SU-DHL-6 (cell line): ENCODE results near the gene THSD4.

Source experiments
- H2AFZ ChIP-seq: fragments of 200-600 bp; sonication (generic); 2 replicates; pipeline ENCODE4 v1.6.1; 2014; ENCODE audit warnings: low read depth, mild to moderate bottlenecking, moderate library complexity, mixed read lengths, antibody characterized with exemption, low read length; ENCODE audit not compliant: severe bottlenecking
- H3F3A ChIP-seq: fragments of 200-600 bp; shearing (Covaris generic); 2 replicates; pipeline ENCODE4 v1.6.0; 2016; ENCODE audit warnings: antibody characterized with exemption, mild to moderate bottlenecking; ENCODE audit not compliant: insufficient read depth
- H3K27ac ChIP-seq: fragments of 200-600 bp; sonication (generic); 2 replicates; pipeline ENCODE4 v1.5.1; 2016; ENCODE audit warnings: low read depth, mild to moderate bottlenecking, low read length, moderate library complexity, mixed read lengths
- H3K27me3 ChIP-seq: fragments of 200-600 bp; sonication (generic), shearing (Covaris generic); 2 replicates; pipeline ENCODE4 v1.6.0; 2014; ENCODE audit warnings: mild to moderate bottlenecking, low read length
- H3K36me3 ChIP-seq: fragments of 200-600 bp; sonication (generic); 2 replicates; pipeline ENCODE4 v1.6.1; 2014; ENCODE audit warnings: mild to moderate bottlenecking, low read length, mixed read lengths
- H3K4me2 ChIP-seq: fragments of 300-600, 200-600 bp; shearing (Covaris generic), sonication (generic); 2 replicates; pipeline ENCODE4 v1.6.0; 2014; ENCODE audit warnings: low read length, low read depth, mild to moderate bottlenecking; ENCODE audit not compliant: poor library complexity, severe bottlenecking
- H3K4me3 ChIP-seq: fragments of 200-600 bp; sonication (generic); 2 replicates; pipeline ENCODE4 v1.5.1; 2014; ENCODE audit warnings: antibody characterized with exemption, low read length, mild to moderate bottlenecking, mixed read lengths; ENCODE audit not compliant: insufficient read depth, poor library complexity, severe bottlenecking
- H3K79me2 ChIP-seq: fragments of 200-600 bp; sonication (generic); 2 replicates; pipeline ENCODE4 v1.6.1; 2014; ENCODE audit warnings: mild to moderate bottlenecking, low read length, moderate library complexity; ENCODE audit not compliant: insufficient read depth
- H3K9ac ChIP-seq: fragments of 200-600 bp; sonication (generic); 2 replicates; pipeline ENCODE4 v1.7.0; 2014; ENCODE audit warnings: mild to moderate bottlenecking, low read length
- H3K9me2 ChIP-seq: fragments of 200-600 bp; sonication (generic); replicated peaks from 2 replicates; pipeline ENCODE4 v1.6.1; 2014; ENCODE audit warnings: low read length; ENCODE audit not compliant: insufficient read depth
- H3K9me3 ChIP-seq: fragments of 200-600 bp; sonication (generic); 2 replicates; pipeline ENCODE4 v1.6.1; 2014; ENCODE audit warnings: low read length, mixed read lengths; ENCODE audit not compliant: insufficient read depth
- H4K20me1 ChIP-seq: fragments of 200-600 bp; sonication (generic); 2 replicates; pipeline ENCODE4 v1.6.1; 2014; ENCODE audit warnings: low read depth, mild to moderate bottlenecking, antibody characterized with exemption, low read length, moderate library complexity, mixed read lengths
- EZH2phosphoT487 ChIP-seq: fragments of 200-600 bp; sonication (generic), shearing (Covaris generic); conservative IDR thresholded peaks from 2 replicates; pipeline ENCODE4 v1.6.1; 2018; ENCODE audit warnings: mild to moderate bottlenecking, antibody characterized with exemption, low read length, moderate library complexity, mixed read lengths
- TF ChIP-seq, protein P1 (sequence below): fragments of 200-600 bp; sonication (generic); IDR thresholded peaks from one replicate; pipeline ENCODE4 v1.5.1; 2017; ENCODE audit warnings: antibody characterized with exemption, mild to moderate bottlenecking, low read length, moderate library complexity; ENCODE audit not compliant: insufficient read depth, poor library complexity, severe bottlenecking

Gene THSD4

GRCh38 chr15:71591057-71591456 is 475.8 kb downstream of the THSD4 start:
- no peak overlapping the region for H3K4me3 ChIP-seq
- H3K9ac ChIP-seq, result no peak overlapping the region
- H3K9me3 ChIP-seq, result peaks cover 1% of the 10 kb centered on the region; the same call in 1 of the 2 replicates
- H3K36me3 ChIP-seq, result no peaks in the 10 kb centered on the region
- no peaks in the 10 kb centered on the region for H3K79me2 ChIP-seq
- H3K27ac ChIP-seq, result no peak overlapping the region
- TF ChIP-seq EZH2phosphoT487, result no peak
- TF ChIP-seq, protein P1, sequence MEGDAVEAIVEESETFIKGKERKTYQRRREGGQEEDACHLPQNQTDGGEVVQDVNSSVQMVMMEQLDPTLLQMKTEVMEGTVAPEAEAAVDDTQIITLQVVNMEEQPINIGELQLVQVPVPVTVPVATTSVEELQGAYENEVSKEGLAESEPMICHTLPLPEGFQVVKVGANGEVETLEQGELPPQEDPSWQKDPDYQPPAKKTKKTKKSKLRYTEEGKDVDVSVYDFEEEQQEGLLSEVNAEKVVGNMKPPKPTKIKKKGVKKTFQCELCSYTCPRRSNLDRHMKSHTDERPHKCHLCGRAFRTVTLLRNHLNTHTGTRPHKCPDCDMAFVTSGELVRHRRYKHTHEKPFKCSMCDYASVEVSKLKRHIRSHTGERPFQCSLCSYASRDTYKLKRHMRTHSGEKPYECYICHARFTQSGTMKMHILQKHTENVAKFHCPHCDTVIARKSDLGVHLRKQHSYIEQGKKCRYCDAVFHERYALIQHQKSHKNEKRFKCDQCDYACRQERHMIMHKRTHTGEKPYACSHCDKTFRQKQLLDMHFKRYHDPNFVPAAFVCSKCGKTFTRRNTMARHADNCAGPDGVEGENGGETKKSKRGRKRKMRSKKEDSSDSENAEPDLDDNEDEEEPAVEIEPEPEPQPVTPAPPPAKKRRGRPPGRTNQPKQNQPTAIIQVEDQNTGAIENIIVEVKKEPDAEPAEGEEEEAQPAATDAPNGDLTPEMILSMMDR, result no peak
- H3K9me2 ChIP-seq, result no peaks in the 10 kb centered on the region
- H3F3A ChIP-seq, result no peaks in the 10 kb centered on the region
- H3K27me3 ChIP-seq, result no peaks in the 10 kb centered on the region
- no peak overlapping the region for H3K4me2 ChIP-seq
- H4K20me1 ChIP-seq, result no peaks in the 10 kb centered on the region
- H2AFZ ChIP-seq, result no peak overlapping the region

GRCh38 chr15:71592203-71592602 is 476.9 kb downstream of the THSD4 start:
- Histone ChIP-seq H3K27ac (no peak overlapping the region), H3K4me3 (no peak overlapping the region), H3K9ac (no peak overlapping the region), H3K9me2 (no peaks in the 10 kb centered on the region), H2AFZ (no peak overlapping the region), H3F3A (no peaks in the 10 kb centered on the region), H3K79me2 (no peaks in the 10 kb centered on the region), H3K36me3 (no peaks in the 10 kb centered on the region), H3K27me3 (no peaks in the 10 kb centered on the region), H3K9me3 (no peaks in the 10 kb centered on the region), H4K20me1 (no peaks in the 10 kb centered on the region), H3K4me2 (no peak overlapping the region)
- TF ChIP-seq, protein P1, result no peak
- no peak for TF ChIP-seq EZH2phosphoT487

GRCh38 chr15:71595846-71596553 is 480.7 kb downstream of the THSD4 start:
- Histone ChIP-seq H4K20me1 (no peaks in the 10 kb centered on the region), H3K27me3 (no peaks in the 10 kb centered on the region), H3F3A (no peaks in the 10 kb centered on the region), H3K36me3 (no peaks in the 10 kb centered on the region), H3K27ac (no peak overlapping the region), H3K9ac (no peak overlapping the region), H3K9me3 (no peaks in the 10 kb centered on the region), H3K4me3 (no peak overlapping the region), H3K9me2 (no peaks in the 10 kb centered on the region), H3K79me2 (no peaks in the 10 kb centered on the region), H3K4me2 (no peak overlapping the region), H2AFZ (no peak overlapping the region)
- TF ChIP-seq EZH2phosphoT487, result no peak
- TF ChIP-seq, protein P1, result no peak
